ENCODE data around the gene SCAP.

The SCAP gene

DNA sequence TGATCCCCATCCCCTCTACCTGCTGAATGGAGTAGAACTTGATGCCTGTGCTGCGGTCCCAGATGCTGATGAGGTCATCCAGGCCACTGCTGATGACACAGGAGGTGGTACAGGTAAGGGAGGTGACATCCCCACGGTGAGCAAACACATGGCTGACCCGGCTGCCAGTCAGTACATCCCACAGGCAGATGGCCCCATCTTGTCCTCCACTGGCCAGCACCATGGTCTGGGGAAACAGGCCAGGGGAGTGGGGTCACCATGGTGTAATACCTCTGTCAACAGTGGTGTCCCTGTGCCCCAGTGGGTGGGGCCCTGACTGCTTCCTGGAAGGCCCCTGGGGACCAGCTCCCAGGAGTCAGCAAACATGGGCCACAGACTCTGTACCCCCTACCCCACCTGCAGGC, 61.6 kb downstream of the SCAP start:
- DNase-seq (ENCODE audit: low read depth): no peak

DNA sequence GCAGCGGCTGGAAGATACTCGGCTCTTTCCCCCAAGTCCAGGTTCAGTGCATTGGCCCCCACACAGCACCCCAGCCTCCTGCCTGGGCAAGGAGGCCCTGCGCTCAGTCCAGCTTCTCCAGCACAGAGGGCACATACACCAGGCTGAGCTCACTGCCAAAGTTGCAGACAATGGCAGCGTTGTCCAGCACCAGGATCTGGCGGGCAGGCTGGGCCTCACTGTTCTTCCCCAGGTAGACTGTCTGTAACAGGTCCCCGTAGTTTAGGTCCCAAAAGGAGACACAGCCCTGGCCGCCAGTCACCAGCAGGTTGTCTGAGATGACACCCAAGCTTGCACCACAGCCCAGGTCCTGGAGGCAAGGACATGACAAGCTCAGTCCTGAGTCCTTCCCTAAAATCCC, 62.0 kb downstream of the SCAP start:
- DNase-seq (ENCODE audit: low read depth): no peak

DNA sequence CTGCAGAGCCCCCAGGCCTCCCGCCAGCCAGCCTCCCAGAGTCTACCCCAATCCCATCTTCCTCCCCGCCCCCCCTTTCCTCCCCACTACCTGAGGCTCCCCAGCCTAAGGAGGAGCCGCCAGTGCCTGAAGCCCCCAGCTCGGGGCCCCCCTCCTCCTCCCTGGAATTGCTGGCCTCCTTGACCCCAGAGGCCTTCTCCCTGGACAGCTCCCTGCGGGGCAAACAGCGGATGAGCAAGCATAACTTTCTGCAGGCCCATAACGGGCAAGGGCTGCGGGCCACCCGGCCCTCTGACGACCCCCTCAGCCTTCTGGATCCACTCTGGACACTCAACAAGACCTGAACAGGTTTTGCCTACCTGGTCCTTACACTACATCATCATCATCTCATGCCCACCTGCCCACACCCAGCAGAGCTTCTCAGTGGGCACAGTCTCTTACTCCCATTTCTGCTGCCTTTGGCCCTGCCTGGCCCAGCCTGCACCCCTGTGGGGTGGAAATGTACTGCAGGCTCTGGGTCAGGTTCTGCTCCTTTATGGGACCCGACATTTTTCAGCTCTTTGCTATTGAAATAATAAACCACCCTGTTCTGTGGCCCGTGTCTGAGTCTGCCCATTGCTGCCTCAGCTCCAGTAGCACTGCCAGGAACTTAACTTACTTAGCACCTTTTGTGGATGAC, 62.8 kb downstream of the SCAP start:
- DNase-seq (ENCODE audit: low read depth): no peak

DNA sequence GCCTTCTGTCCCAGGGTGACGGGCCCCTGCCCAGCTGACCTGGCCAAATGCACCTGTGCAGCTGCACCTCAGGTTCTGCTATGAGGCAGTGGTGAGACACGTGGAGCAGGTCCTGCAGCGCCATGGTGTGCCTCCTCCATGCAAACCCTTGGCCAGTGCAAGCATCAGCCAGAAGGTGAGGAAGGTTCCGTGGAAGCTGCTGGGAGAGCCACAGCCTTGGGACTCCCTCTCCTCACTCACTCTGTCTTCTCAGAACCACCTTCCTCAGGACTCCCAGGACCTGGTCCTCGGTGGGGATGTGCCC, 63.3 kb downstream of the SCAP start:
- no peak for DNase-seq (ENCODE audit: low read depth)

DNA sequence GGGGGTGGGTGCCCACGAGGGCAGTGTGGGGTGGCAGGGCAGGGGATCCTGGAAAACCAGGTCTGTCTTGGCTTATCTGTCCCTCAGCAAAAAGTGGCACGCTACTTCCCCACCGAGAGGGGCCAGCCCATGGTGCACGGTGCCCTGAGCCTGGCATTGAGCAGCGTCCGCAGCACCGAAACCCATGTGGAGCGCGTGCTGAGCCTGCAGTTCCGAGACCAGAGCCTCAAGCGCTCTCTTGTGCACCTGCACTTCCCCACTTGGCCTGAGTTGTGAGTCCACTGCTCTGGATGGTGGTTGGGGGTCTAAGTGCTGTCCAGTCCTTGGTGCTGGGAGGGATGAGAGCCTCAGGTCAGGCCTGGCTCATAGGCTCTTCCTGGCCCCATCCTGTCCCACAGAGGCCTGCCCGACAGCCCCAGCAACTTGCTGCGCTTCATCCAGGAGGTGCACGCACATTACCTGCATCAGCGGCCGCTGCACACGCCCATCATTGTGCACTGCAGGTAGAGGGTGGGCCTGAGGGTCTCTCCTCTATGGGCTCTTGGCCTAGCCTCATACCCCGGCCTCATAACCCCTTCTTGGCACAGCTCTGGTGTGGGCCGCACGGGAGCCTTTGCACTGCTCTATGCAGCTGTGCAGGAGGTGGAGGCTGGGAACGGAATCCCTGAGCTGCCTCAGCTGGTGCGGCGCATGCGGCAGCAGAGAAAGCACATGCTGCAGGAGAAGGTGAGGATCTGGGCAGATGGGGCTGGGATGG, 63.9 kb downstream of the SCAP start:
- DNase-seq (ENCODE audit: low read depth): no peak

DNA sequence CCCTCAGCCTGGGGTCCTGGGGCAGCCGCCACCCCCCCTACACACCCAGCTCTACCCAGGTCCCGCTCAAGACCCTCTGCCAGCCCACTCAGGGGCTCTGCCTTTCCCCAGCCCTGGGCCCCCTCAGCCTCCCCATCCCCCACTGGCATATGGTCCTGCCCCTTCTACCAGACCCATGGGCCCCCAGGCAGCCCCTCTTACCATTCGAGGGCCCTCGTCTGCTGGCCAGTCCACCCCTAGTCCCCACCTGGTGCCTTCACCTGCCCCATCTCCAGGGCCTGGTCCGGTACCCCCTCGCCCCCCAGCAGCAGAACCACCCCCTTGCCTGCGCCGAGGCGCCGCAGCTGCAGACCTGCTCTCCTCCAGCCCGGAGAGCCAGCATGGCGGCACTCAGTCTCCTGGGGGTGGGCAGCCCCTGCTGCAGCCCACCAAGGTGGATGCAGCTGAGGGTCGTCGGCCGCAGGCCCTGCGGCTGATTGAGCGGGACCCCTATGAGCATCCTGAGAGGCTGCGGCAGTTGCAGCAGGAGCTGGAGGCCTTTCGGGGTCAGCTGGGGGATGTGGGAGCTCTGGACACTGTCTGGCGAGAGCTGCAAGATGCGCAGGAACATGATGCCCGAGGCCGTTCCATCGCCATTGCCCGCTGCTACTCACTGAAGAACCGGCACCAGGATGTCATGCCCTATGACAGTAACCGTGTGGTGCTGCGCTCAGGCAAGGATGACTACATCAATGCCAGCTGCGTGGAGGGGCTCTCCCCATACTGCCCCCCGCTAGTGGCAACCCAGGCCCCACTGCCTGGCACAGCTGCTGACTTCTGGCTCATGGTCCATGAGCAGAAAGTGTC, 64.7 kb downstream of the SCAP start:
- no peak for DNase-seq (ENCODE audit: low read depth)

DNA sequence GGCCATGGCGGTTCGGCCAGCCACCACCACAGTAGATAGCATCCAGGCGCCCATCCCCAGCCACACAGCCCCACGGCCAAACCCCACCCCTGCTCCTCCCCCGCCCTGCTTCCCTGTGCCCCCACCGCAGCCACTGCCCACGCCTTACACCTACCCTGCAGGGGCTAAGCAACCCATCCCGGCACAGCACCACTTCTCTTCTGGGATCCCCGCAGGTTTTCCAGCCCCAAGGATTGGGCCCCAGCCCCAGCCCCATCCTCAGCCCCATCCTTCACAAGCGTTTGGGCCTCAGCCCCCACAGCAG, 65.4 kb downstream of the SCAP start:
- DNase-seq (ENCODE audit: low read depth): no peak

DNA sequence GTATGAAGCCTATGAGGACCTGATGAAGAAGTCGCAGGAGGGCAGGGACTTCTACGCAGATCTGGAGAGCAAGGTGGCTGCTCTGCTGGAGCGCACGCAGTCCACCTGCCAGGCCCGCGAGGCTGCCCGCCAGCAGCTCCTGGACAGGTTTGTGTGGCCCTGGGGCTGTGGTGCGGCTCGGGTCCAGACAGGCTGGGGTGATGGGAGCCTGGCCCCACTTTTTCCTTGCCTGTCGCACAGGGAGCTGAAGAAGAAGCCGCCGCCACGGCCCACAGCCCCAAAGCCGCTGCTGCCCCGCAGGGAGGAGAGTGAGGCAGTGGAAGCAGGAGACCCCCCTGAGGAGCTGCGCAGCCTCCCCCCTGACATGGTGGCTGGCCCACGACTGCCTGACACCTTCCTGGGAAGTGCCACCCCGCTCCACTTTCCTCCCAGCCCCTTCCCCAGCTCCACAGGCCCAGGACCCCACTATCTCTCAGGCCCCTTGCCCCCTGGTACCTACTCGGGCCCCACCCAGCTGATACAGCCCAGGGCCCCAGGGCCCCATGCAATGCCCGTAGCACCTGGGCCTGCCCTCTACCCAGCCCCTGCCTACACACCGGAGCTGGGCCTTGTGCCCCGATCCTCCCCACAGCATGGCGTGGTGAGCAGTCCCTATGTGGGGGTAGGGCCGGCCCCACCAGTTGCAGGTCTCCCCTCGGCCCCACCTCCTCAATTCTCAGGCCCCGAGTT, 65.9 kb downstream of the SCAP start:
- no peak for DNase-seq (ENCODE audit: low read depth)

DNA sequence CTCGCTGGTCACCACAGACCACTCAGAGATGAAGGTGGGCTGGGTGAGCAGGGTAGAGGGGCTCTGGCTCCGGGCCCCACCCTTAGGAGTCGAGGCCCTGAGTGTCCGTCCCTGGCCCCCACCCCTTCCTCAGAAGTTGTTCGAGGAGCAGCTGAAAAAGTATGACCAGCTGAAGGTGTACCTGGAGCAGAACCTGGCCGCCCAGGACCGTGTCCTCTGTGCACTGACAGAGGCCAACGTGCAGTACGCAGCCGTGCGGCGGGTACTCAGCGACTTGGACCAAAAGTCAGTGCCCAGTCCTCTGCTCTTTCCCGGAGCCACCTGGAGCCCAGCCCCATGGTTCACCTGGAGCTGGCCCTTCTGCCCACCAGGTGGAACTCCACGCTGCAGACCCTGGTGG, 66.5 kb downstream of the SCAP start:
- DNase-seq (ENCODE audit: low read depth): no peak

DNA sequence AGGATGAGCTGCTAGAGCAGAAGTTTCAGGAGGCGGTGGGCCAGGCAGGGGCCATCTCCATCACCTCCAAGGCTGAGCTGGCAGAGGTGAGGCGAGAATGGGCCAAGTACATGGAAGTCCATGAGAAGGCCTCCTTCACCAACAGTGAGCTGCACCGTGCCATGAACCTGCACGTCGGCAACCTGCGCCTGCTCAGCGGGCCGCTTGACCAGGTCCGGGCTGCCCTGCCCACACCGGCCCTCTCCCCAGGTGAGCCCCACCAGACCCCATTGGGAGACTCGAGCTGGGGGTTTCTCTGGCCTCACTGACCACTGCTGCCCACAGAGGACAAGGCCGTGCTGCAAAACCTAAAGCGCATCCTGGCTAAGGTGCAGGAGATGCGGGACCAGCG, 66.9 kb downstream of the SCAP start:
- no peak for DNase-seq (ENCODE audit: low read depth)

DNA sequence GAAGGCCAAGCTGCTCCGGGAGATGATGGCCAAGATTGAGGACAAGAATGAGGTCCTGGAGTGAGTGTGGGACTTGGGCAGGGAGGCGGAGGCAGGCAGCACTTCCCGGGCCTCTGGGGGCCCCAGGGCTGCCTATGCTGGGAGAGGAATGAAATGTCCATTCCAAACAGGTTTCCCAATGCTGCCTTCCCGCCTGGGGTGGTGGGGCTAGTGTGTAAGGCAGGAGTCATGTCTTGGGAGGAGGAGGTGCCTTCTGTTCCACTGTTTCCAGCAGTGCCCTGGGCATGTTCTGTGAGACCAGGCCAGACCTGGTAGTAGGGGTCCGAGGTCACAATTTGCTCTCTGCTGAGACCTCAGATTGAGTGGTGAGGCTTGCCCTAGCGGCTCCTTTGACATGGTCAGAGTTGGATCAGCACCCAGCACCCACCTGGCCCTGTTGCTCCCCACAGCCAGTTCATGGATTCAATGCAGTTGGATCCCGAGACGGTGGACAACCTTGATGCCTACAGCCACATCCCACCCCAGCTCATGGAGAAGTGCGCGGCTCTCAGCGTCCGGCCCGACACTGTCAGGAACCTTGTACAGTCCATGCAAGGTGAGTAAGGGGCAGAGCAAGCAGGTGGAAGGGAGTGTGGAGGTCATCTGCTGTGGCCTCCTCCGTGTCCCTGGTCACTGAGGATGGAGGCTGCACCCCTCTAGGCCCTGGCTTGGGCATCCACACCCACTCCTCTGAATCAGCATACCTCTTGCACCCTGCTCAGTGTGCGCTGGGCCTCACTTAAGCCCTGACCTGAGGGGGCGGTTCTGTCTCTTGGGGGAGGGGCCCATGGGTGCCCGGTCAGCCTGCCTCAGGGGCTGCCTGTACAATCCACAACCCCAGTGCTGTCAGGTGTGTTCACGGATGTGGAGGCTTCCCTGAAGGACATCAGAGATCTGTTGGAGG, 67.6 kb downstream of the SCAP start:
- no peak for DNase-seq (ENCODE audit: low read depth)

DNA sequence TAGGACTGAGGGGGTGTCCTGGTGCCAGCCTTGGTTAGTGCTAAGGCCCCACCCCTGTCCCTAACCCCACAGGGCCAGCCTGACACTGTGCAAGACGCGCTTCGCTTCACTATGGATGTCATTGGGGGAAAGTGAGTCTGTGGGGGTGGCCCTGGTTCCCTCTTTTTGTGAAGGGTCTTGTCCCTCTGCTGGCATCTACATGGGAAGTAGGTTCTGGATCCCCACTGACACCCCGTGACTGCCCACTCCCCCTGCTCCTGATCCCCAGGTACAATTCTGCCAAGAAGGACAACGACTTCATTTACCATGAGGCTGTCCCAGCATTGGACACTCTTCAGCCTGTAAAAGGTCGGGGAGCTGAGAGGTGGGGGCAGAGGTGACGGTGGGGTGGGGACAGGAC, 68.5 kb downstream of the SCAP start:
- DNase-seq (ENCODE audit: low read depth): no peak

DNA sequence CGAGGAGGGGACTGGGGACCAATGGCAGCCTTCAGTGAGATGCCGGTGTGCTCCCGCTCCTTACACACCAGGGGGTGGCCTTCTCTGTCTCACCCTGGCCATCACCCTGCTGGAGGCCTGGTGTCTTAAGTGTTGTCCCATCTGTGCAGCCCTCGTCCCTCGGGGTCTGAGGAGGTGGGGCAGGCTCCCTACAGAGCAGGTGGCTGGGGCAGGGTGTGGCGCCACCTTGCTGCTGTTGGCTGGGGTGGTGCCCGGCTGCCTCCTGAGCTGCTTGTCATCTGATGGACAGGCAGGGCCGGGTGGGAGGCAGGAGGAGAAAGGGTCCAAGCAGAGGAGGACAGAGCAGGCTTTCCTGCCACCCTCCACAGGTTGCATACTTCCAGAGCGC, 69.0 kb downstream of the SCAP start:
- no peak for DNase-seq (ENCODE audit: low read depth)

DNA sequence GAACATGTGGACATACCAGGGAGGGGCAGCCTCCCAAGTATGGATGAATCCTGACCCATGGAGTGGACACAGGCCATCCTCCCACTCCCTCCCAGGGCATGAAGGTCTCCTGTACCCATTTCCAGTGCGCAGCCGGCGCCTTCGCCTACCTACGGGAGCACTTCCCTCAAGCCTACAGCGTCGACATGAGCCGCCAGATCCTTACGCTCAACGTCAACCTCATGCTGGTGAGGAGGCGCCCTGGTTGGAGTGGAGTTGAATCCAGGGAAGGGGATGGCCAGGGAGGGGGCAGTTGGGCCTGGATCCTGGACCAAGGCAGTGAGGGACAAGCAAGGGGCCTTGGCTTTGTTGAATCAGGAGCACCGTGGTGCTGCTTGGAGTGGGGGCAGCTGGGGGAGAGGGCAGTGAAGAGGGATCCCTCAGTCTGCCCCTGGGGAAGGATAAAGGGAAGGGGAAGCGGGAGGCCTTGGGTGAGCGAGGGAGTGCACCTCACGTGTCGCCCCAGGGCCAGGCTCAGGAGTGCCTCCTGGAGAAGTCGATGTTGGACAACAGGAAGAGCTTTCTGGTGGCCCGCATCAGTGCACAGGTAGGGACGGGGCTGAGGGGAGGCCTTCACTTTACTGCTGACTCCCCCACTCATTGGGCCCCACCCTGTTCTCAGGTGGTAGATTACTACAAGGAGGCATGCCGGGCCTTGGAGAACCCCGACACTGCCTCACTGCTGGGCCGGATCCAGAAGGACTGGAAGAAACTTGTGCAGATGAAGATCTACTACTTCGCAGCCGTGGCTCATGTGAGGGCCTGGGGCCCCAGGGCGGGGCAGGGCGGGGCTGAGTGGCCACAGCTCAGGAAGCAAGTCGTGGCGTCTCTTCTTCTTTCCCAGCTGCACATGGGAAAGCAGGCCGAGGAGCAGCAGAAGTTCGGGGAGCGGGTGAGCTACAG, 69.7 kb downstream of the SCAP start:
- DNase-seq (ENCODE audit: low read depth): no peak

DNA sequence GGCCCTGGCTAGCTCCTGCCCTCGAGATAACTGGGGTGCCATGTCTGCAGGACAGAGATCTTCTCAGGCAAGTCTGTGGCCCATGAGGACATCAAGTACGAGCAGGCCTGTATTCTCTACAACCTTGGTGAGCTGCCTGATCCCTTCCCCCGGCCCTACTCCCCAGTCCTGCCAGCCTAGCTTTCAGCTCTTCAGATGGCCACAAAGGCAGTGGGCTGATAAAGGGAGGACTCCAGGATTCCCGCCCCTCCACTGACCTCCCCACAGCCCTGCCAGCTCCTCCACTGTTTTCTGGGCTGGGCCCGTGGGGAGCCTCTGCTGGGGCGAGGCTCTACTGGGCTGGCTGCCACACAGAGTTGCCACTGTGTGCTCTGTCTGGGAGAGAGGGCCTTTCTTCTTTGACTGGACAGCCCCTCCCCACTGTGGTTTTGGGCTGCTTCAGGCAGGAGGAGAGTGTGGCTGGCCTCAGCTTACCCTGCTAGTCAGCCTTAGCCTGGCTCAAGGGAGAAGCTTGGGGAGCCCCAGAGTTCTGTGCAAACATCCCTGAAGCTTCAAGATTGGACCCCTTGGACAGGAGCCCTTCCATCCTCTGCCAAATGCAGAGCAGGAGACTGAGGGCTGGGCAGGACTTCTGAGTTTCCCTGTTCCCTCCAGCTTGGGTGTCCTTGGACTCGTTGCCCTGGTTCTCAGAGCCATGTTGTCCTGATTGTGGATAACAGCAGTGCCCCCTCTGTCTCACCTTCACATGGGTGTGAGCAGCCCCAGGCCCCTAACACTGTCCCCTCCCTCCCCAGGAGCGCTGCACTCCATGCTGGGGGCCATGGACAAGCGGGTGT, 70.6 kb downstream of the SCAP start:
- no peak for DNase-seq (ENCODE audit: low read depth)

DNA sequence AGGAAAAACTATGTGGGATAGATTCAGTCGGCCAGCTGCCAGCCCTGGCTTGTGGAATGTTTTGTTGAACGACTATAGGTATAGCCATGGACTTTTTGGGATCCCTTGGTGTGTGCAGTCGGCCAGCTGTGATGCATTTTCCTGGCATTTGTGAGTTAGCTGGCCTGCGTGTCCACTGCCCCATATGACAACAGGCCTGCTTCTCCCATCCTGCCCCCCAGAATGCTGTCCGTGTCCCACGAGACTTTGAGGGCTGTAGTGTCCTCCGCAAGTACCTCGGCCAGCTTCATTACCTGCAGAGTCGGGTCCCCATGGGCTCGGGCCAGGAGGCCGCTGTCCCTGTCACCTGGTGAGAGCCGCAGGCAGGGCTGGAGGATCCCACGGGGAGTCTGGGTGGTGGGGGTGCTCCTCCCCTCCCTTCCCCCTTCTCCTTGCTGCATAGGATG, 71.3 kb downstream of the SCAP start:
- no peak for DNase-seq (ENCODE audit: low read depth)

DNA sequence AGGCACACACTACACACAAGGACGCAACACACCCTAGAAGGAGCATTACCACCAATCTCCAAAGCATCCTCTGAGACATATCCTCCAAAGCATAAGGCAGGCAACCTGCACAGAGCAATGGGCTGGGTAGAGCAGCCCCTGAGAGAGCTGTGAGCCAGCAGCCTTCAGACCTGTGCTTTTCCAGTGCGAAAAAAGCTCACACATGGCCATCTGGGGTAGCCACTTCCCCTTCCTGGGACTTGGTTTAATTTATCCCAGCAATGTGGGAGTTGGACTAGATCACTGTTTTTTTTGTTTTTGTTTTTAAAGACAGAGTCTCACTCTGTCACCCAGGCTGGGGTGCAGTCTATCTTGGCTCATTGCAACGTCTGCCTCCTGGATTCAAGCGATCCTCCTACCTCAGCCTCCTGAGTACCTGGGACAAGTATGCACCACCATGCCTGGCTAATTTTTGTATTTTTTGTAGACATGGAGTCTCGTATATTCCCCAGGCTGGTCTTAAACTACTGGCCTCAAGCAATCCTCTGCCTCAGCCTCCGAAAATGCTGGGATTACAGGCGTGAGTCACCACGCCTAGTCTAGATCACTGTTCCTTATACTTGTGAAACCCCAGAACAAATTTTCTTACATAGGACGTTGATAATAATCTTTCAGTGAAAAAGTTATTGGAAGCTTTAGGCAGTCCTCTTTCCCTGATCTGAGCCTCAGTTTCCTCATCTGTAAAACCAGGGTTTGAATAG, 76.0 kb downstream of the SCAP start:
- DNase-seq (ENCODE audit: low read depth): no peak

DNA sequence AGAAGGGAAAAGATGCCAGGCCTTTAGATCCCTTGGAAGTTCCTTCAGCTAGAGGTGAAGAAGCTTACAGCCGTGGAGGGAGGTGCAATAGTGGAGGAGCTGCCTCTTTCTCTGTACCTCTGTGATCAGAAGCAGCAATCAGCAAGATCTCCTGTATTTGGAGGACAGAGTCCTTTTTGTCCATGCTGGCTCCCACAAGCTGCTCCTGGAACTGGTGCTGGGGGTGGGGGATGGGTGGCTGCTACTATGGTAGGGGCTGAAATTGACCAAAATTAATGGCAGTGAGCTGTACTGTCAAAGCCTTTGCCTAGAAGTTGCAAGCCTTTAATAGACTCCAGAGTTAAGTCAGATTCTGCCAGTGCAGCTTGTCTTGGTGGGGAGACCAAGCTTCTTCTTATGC, 76.7 kb downstream of the SCAP start:
- no peak for DNase-seq (ENCODE audit: low read depth)

DNA sequence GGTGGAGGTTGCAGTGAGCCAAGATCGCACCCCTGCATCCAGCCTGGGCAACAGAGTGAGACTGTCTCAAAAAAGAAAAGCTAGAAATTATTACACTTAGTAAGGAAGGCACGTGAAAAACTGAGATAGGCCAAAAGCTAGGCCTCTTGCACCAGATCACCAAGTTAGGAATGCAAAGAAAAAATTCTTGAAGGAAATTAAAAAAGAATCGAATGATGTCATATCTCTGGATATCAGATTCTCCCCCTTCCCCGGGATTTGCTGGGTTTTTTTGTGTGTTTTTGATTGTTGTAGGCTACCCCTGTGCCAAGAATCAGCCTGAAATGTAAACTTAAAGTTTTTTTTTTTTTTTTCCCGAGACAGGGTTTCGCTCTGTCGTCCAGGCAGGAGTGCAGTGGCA, 77.5 kb downstream of the SCAP start:
- no peak for DNase-seq (ENCODE audit: low read depth)
